NCI-H2107 treated with DMSO at 0.1 percent for 48 hours (cell line): Measurements from ENCODE around the gene RILPL2.
"Not testable (repeated sequence)": the region's sequence is repeated elsewhere in the genome, so short reads cannot be mapped to it uniquely, and the experiment has no call there.

ENCODE experiments used
- DNase-seq: peaks from one replicate; lab custom pipeline; 2025; ENCODE audit not compliant: unreplicated experiment; lab: John Stamatoyannopoulos, UW

The RILPL2 gene

DNA sequence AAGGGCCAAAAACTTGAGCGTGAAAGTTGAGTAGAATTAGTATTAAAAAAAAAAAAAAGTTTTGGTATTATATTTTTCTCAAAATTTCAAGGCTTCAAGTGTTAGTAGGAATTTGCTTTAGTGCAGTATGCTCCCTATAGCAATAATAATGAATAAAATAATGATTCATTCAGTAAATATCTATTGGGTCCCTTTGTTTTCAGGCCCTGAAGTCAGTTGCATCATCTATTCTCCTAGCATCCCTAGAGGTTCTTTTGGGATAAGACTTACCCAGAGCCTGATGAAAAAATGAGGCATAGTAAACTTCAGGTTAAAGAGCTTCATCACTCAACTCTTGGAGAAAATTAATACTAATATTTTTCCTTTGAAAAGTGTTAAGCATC lies 51.5 kb downstream of the RILPL2 start:
- no peak for DNase-seq

GRCh38 chr12:123384318-123384993 lies 52.0 kb downstream of the RILPL2 start:
- no peak for DNase-seq

GRCh38 chr12:123382684-123383083 lies 53.8 kb downstream of the RILPL2 start:
- DNase-seq: no peak

DNA sequence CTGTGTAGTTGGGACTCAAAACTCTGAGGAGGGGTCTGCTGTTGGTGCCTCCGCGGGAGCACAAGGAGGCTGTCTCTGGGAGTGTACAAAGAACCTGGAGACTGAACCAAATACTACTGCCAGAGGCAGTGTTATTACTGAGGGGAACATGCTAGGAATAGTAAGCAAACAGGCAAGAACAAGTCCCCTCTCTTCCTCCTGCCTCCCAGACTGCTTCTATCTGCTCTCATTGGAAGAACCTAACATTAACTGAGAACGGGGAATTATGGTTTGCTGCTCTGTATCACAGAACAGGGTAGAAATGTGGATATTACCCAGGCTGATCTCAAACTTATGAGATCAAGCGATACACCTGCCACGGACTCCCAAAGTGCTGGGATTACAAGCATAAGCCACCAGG lies 57.1 kb downstream of the RILPL2 start:
- no peak for DNase-seq

DNA sequence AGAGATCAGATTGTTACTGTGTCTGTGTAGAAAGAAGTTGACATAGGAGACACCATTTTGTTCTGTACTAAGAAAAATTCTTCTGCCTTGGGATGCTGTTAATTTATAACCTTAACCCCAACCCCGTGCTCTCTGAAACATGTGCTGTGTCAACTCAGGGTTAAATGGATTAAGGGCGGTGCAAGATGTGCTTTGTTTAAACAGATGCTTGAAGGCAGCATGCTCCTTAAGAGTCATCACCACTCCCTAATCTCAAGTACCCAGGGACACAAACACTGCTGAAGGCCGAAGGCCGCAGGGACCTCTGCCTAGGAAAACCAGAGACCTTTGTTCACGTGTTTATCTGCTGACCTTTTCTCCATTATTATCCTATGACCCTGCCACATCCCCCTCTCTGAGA lies 64.1 kb downstream of the RILPL2 start:
- DNase-seq: not testable (repeated sequence)

GRCh38 chr12:123371667-123372368 lies 64.7 kb downstream of the RILPL2 start:
- not testable (repeated sequence) for DNase-seq

DNA sequence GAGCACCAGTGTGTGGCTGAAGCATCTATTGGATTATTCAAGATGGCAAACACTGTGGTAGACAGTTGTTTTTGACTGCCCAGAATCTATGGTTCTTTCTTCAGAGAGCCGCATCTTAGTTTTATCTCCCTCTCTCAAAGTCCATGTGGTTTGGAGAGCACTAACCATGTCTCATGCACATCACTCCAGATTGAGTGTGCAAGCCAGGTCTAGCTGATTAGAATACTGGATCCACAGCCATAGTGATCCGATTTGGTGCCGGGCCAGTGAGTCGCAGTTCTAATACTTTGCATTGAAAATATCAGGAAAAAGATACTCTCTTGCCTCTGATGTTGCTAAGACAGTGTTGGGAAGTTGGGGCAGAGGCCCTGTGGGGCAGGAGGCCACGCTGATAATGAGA lies 67.3 kb downstream of the RILPL2 start:
- no peak for DNase-seq

DNA sequence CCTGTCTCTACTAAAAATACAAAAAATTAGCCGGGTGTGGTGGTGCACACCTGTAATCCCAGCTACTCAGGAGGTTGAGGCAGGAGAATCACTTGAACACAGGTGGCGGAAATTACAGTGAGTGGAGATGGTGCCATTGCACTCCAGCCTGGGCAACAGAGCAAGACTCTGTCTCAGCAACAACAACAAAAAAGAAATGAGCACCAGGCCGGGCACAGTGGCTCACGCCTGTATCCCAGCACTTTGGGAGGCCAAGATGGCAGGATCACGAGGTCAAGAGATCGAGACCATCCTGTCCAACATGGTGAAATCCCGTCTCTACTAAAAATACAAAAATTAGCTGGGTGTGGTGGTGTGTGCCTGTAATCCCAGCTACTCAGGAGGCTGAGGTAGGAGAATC lies 68.1 kb downstream of the RILPL2 start:
- DNase-seq: not testable (repeated sequence)

DNA sequence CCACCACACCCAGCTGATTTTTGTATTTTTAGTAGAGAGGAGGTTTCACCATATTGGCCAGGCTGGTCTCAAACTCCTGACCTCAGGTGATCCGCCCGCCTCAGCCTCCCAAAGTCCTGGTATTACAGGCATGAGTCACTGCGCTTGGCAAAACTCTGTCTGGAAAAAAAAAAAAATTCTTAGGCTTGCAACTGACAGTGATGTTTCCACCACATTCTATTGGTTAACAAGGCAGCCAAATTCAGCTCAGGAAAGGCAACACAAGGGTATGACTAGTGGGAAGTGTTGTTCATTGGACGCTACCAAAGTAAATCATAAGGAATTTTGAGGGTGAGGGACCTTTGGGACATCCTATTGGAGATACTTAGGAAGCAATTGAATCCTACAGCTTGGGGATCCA lies 69.0 kb downstream of the RILPL2 start:
- DNase-seq: no peak
